Fibroblast of lung (primary cell): ENCODE data around the gene DLGAP1. TPM values are rescaled to one million over a fixed set of nuclear protein-coding genes. Genes with fewer than 3 reads are reported as not detected.

Source experiments
- DNase-seq, 2 donors: peaks; one replicate each; pipeline versions ENCODE4 v3.0.0 to v3.0.0-alpha.2; 2010; ENCODE audit warnings: low read depth in 2 of 2
- H2AFZ ChIP-seq: 2 replicates; pipeline ENCODE4 v1.5.1; 2012; ENCODE audit warnings: low read length, control low read depth, inconsistent platforms
- H3K27ac ChIP-seq: 2 replicates; pipeline ENCODE4 v1.5.1; 2011; ENCODE audit warnings: low read length, control low read depth; ENCODE audit not compliant: insufficient read depth
- H3K27me3 ChIP-seq: 2 replicates; pipeline ENCODE4 v1.5.1; 2011; ENCODE audit warnings: mild to moderate bottlenecking, low read length; ENCODE audit not compliant: control insufficient read depth, insufficient read depth
- H3K36me3 ChIP-seq: 2 replicates; pipeline ENCODE4 v1.5.1; 2011; ENCODE audit warnings: low read length; ENCODE audit not compliant: control insufficient read depth, insufficient read depth
- H3K4me1 ChIP-seq: 2 replicates; pipeline ENCODE4 v1.5.1; 2011; ENCODE audit warnings: low read length; ENCODE audit not compliant: control insufficient read depth, insufficient read depth; ENCODE audit errors: extremely low read depth
- H3K4me2 ChIP-seq: 2 replicates; pipeline ENCODE4 v1.5.1; 2011; ENCODE audit warnings: low read length, control low read depth; ENCODE audit not compliant: insufficient read depth; ENCODE audit errors: extremely low read depth
- H3K4me3 ChIP-seq, 4 experiments: fragments of 200-600 bp in 1 of 4; sonication (generic) in 1 of 4; replicated peaks in 1 of 4; 2 replicates each; pipeline ENCODE4 v1.5.1; 2011 to 2016; ENCODE audit warnings: low read length in 4 of 4, low read depth in 3 of 4, mild to moderate bottlenecking in 3 of 4, control low read depth in 2 of 4, inconsistent platforms in 1 of 4, mixed read lengths in 1 of 4; ENCODE audit not compliant: insufficient read depth in 1 of 4; ENCODE audit errors: control extremely low read depth in 1 of 4
- H3K79me2 ChIP-seq: 2 replicates; pipeline ENCODE4 v1.5.1; 2012; ENCODE audit warnings: mild to moderate bottlenecking, low read length, inconsistent platforms; ENCODE audit not compliant: control insufficient read depth, insufficient read depth
- H3K9ac ChIP-seq: 2 replicates; pipeline ENCODE4 v1.5.1; 2011; ENCODE audit warnings: mild to moderate bottlenecking, low read length, control low read depth; ENCODE audit not compliant: insufficient read depth
- H3K9me3 ChIP-seq: 2 replicates; pipeline ENCODE4 v1.5.1; 2012; ENCODE audit warnings: low read depth, low read length; ENCODE audit not compliant: control insufficient read depth, insufficient read depth
- H4K20me1 ChIP-seq: 2 replicates; pipeline ENCODE4 v1.5.1; 2011; ENCODE audit warnings: low read length; ENCODE audit not compliant: control insufficient read depth, insufficient read depth; ENCODE audit errors: extremely low read depth
- EZH2 ChIP-seq: IDR thresholded peaks from 2 replicates; pipeline ENCODE4 v1.5.1; 2012; ENCODE audit warnings: low read length, control low read depth, mild to moderate bottlenecking; ENCODE audit errors: missing control alignments
- polyA plus RNA-seq, 2 donors: library from polyadenylated mRNA; depleted of rRNA in 1 of 2; stranded (reverse) in 1 of 2; unstranded in 1 of 2; fragments of >200 nt; gene quantifications; 2 replicates each; pipeline ENCODE4 v1.2.1, GENCODE V29; 2011 to 2012; ENCODE audit warnings: missing spikeins in 1 of 2
- total RNA-seq: library from RNA; depleted of rRNA; stranded (reverse); fragments of >200 nt; gene quantifications from 2 replicates; pipeline ENCODE4 v1.2.1, GENCODE V29; 2014
- TF ChIP-seq, protein P1 (sequence below), 2 donors: IDR thresholded peaks in 1 of 2; conservative IDR thresholded peaks in 1 of 2; 1 replicate in 1 of 2; 2 replicates in 1 of 2; pipeline ENCODE4 v1.5.1; 2011 to 2012; ENCODE audit warnings: low read length in 2 of 2, control low read depth in 1 of 2, inconsistent platforms in 1 of 2, low read depth in 1 of 2, mild to moderate bottlenecking in 1 of 2

DLGAP1 gene
- total and polyA plus RNA-seq, 2 donors (not counting 1 experiment from before 2014, with no cell fraction given) = 0.16 to 0.17 TPM

DNA sequence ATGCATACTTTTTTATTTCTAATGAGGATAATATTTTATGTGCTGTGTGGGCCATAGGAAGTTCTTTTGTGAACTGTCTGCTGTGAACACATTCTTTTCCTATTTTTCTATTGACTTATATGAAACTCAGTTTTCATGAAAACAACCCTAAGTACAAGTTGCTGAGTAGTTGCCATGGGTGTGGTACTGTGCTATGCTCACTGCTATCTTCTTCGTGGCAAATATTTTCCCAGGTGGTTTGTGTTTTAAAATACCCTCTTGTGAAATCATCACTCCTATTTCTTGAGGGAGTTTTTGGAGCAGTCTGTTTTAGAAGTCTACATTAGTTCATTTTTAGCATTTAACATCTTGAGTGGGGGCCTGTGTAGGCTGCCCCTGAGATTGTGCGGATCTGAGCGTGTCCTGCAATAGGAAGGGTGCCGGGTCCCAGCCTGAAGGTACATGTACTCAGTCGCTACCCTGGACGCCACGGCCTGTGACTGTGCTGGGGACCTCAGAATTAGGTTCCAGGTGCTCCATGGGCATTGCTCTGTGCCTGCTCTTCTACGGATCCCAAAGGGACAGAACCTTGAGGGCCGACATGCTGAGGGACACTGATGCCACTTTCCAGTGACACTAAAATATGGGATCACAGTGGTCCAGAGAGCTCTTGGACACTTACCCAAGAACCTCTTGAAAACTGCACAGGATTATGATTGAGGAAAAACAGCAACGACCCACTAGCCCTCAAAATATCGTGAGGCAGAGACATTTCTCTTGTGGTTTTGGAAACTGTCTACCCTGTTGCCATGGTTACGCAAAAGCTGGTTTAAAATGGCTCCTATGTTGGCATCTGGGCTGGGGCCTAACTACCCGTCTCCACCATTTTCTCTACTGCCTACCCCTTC lies 524.7 kb downstream of the DLGAP1 start:
- no peaks in the 10 kb centered on the region for H3K27me3 ChIP-seq
- no peaks in the 10 kb centered on the region for H3K4me1 ChIP-seq

DNA sequence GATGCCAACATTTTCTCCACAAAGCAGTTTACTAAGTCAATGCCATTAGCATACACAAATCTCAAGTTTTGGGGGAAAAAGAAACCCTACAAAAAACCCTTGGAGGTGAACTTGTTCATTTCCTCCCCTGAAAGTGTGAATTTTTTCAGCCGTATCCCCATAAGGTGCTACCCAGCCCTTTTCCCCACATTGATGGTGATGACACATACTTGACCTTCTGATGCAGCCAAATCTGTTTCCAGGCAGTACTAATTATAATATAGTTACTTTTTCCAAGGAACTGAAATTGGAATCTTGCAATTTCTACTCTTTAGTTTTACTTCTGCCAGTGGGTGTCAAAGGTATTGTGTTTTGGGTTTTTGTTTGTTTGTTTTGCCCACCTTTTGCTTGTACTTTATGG lies 530.7 kb downstream of the DLGAP1 start:
- Histone ChIP-seq H3K36me3 (no peaks in the 10 kb centered on the region), H3K4me3 (no peak overlapping the region), H3K27ac (no peak overlapping the region), H3K9ac (no peak overlapping the region), H3K27me3 (no peaks in the 10 kb centered on the region), H3K4me2 (no peak overlapping the region), H3K4me1 (no peaks in the 10 kb centered on the region), H4K20me1 (no peaks in the 10 kb centered on the region), H2AFZ (no peak overlapping the region), H3K79me2 (no peaks in the 10 kb centered on the region), H3K9me3 (no peaks in the 10 kb centered on the region)
- TF ChIP-seq, protein P1, sequence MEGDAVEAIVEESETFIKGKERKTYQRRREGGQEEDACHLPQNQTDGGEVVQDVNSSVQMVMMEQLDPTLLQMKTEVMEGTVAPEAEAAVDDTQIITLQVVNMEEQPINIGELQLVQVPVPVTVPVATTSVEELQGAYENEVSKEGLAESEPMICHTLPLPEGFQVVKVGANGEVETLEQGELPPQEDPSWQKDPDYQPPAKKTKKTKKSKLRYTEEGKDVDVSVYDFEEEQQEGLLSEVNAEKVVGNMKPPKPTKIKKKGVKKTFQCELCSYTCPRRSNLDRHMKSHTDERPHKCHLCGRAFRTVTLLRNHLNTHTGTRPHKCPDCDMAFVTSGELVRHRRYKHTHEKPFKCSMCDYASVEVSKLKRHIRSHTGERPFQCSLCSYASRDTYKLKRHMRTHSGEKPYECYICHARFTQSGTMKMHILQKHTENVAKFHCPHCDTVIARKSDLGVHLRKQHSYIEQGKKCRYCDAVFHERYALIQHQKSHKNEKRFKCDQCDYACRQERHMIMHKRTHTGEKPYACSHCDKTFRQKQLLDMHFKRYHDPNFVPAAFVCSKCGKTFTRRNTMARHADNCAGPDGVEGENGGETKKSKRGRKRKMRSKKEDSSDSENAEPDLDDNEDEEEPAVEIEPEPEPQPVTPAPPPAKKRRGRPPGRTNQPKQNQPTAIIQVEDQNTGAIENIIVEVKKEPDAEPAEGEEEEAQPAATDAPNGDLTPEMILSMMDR (conservative IDR thresholded peaks at IDR 0.05 in 1 of 2, IDR thresholded peaks at IDR 0.05 in 1 of 2; ENCODE audit: low read depth in 1 of 2, low read length in 2 of 2) = no peak
- TF ChIP-seq EZH2 = no peak
- peak in 1 of 2 donors; percentile 33 for DNase-seq

More for the DNA sequence above, 524.7 kb downstream of the DLGAP1 start:
- Histone ChIP-seq H3K79me2 (no peaks in the 10 kb centered on the region), H3K36me3 (no peaks in the 10 kb centered on the region), H3K4me3 (no peak overlapping the region), H2AFZ (no peak overlapping the region), H4K20me1 (no peaks in the 10 kb centered on the region), H3K27ac (no peak overlapping the region), H3K9ac (no peak overlapping the region), H3K9me3 (no peaks in the 10 kb centered on the region), H3K4me2 (no peak overlapping the region)
- no peak for DNase-seq
- TF ChIP-seq, protein P1 (conservative IDR thresholded peaks at IDR 0.05 in 1 of 2, IDR thresholded peaks at IDR 0.05 in 1 of 2; ENCODE audit: low read depth in 1 of 2, low read length in 2 of 2) = no peak
- TF ChIP-seq EZH2 = no peak

DNA sequence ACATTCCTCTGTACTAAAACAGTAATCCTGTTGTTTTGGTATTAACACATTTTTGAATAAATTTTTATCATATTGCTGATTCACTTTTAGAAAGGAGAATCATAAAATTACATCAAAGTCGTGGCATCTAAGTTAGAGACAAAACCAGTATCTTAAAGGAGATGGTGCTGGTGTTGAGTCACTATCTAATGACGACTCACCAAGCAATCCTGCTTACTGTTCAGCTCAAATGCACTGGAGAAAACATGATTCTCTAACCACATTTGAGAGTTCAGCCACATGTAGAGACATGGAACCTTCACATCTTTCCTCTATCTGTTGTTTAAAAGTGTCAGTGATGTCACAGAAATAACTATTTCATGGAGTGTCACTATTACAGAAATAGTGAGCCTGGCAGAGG lies 531.4 kb downstream of the DLGAP1 start:
- Histone ChIP-seq H3K9me3 (no peaks in the 10 kb centered on the region), H4K20me1 (no peaks in the 10 kb centered on the region), H3K79me2 (no peaks in the 10 kb centered on the region), H3K4me3 (no peak overlapping the region), H3K27ac (no peak overlapping the region), H3K27me3 (peaks cover under 1% of the 10 kb centered on the region), H3K4me2 (no peak overlapping the region), H3K9ac (no peak overlapping the region), H3K4me1 (no peaks in the 10 kb centered on the region), H2AFZ (no peak overlapping the region), H3K36me3 (no peaks in the 10 kb centered on the region)
- TF ChIP-seq, protein P1 (conservative IDR thresholded peaks at IDR 0.05 in 1 of 2, IDR thresholded peaks at IDR 0.05 in 1 of 2; ENCODE audit: low read depth in 1 of 2, low read length in 2 of 2) = no peak
- no peak for TF ChIP-seq EZH2
- DNase-seq = peak; percentile 39 to 85
